Fibroblast of peridontal ligament (primary cell): Measurements from ENCODE around the gene GPRC6A.
"Not testable (repeated sequence)": the region's sequence is repeated elsewhere in the genome, so short reads cannot be mapped to it uniquely, and the experiment has no call there.

Experiments used
- DNase-seq: peaks from one replicate; pipeline ENCODE4 v3.0.0-alpha.2; 2010; ENCODE audit errors: extremely low read depth

GPRC6A gene

GRCh38 chr6:116828983-116829382 is at the start of gene GPRC6A:
Gene GPRC6A, minus strand, starts transcription at chr6:116829083. Its CDS starts 70 bp downstream, at chr6:116829013.
- DNase-seq, result no peak

- DNase-seq, result no peak
Observed at GRCh38 chr6:116877743-116878142, 48.9 kb upstream of the GPRC6A start.

- DNase-seq, result no peak
Observed at GRCh38 chr6:116876635-116877611, 48.0 kb upstream of the GPRC6A start, which contains the start of gene RFX6. Gene RFX6, plus strand, starts transcription at chr6:116877242. Its CDS starts 34 bp downstream, at chr6:116877276.

GRCh38 chr6:116876107-116876506 is 47.2 kb upstream of the GPRC6A start:
- DNase-seq, result no peak

GRCh38 chr6:116872771-116873170 is 43.9 kb upstream of the GPRC6A start:
- DNase-seq, result no peak

- DNase-seq, result no peak
Observed at GRCh38 chr6:116866281-116866871, 37.5 kb upstream of the GPRC6A start.

GRCh38 chr6:116859264-116859663 is 30.4 kb upstream of the GPRC6A start:
- no peak for DNase-seq

- no peak for DNase-seq
Observed at GRCh38 chr6:116858060-116858459, 29.2 kb upstream of the GPRC6A start.

- DNase-seq, result peak; percentile 68
Observed at GRCh38 chr6:116847227-116847626, 18.3 kb upstream of the GPRC6A start.

GRCh38 chr6:116842459-116842858 is 13.6 kb upstream of the GPRC6A start:
- DNase-seq, result no peak

GRCh38 chr6:116840091-116840490 is 11.2 kb upstream of the GPRC6A start:
- peak; percentile 37 for DNase-seq

- DNase-seq, result no peak
Observed at GRCh38 chr6:116836606-116837342, 7.9 kb upstream of the GPRC6A start.

GRCh38 chr6:116834526-116834925 is 5.6 kb upstream of the GPRC6A start:
- DNase-seq, result not testable (repeated sequence)

GRCh38 chr6:116827561-116828240 is 1.2 kb downstream of the GPRC6A start:
- no peak for DNase-seq

- DNase-seq, result not testable (repeated sequence)
Observed at GRCh38 chr6:116816336-116816735, 12.5 kb downstream of the GPRC6A start.

GRCh38 chr6:116812051-116812650 is 16.7 kb downstream of the GPRC6A start:
- no peak for DNase-seq

- DNase-seq, result no peak
Observed at GRCh38 chr6:116801971-116802370, 26.9 kb downstream of the GPRC6A start.

GRCh38 chr6:116799945-116800344 is 28.9 kb downstream of the GPRC6A start:
- DNase-seq, result no peak

GRCh38 chr6:116797585-116797984 is 31.3 kb downstream of the GPRC6A start:
- no peak for DNase-seq

GRCh38 chr6:116793224-116793623 is 35.7 kb downstream of the GPRC6A start:
- no peak for DNase-seq

- peak; percentile 22 for DNase-seq
Observed at GRCh38 chr6:116783852-116784251, 45.0 kb downstream of the GPRC6A start.
